ENCODE data around the gene PRRG1.
"Not testable (repeated sequence)": the region's sequence is repeated elsewhere in the genome, so short reads cannot be mapped to it uniquely, and the experiment has no call there.

PRRG1 gene

GRCh38 chrX:37349221-37350033, at the start of gene PRRG1:
Gene PRRG1, plus strand, starts transcription at chrX:37349364. Its CDS starts 56,886 bp downstream, at chrX:37406250.
- no peak for DNase-seq (ENCODE audit: low read depth in 2 of 3, low spot score in 1 of 3)

GRCh38 chrX:37302569-37302968, 46.6 kb upstream of the PRRG1 start:
- DNase-seq (ENCODE audit: low read depth in 2 of 3, low spot score in 1 of 3) = no peak

- not testable (repeated sequence) for DNase-seq (ENCODE audit: low read depth in 2 of 3, low spot score in 1 of 3)
Measured at GRCh38 chrX:37305238-37305637, 43.9 kb upstream of the PRRG1 start.

- no peak for DNase-seq (ENCODE audit: low read depth in 2 of 3, low spot score in 1 of 3)
Measured at GRCh38 chrX:37314531-37314930, 34.6 kb upstream of the PRRG1 start.

GRCh38 chrX:37315511-37316248, 33.5 kb upstream of the PRRG1 start:
- no peak for DNase-seq (ENCODE audit: low read depth in 2 of 3, low spot score in 1 of 3)

- DNase-seq (ENCODE audit: low read depth in 2 of 3, low spot score in 1 of 3) = no peak
Measured at GRCh38 chrX:37320541-37321203, 28.5 kb upstream of the PRRG1 start.

DNA sequence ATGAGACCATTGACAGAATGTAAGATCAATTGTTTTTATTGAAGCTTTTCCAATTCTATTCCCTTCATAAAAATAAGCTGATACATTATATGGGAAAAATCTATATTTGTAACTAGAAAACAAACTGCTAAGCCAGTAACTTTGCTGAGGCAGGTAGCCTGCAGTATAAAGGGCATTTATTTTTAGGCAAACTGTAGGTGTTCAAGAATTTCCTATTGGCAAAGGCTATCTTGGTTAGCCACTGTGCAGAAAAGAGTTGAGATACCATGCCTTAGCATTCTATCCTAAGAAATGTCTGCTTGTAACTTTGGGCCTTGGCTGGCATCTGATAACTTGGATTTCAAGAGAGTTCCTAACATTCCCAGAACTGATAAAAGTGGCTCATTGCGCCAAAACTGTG, 18.5 kb upstream of the PRRG1 start:
- no peak for DNase-seq (ENCODE audit: low read depth in 2 of 3, low spot score in 1 of 3)

GRCh38 chrX:37331546-37331945, 17.6 kb upstream of the PRRG1 start:
- DNase-seq (ENCODE audit: low read depth in 2 of 3, low spot score in 1 of 3) = no peak

GRCh38 chrX:37332055-37332454, 17.1 kb upstream of the PRRG1 start:
- no peak for DNase-seq (ENCODE audit: low read depth in 2 of 3, low spot score in 1 of 3)

GRCh38 chrX:37332987-37333658, 16.0 kb upstream of the PRRG1 start:
- no peak for DNase-seq (ENCODE audit: low read depth in 2 of 3, low spot score in 1 of 3)

GRCh38 chrX:37347420-37347819, 1.7 kb upstream of the PRRG1 start:
- DNase-seq (ENCODE audit: low read depth in 2 of 3, low spot score in 1 of 3) = no peak

- DNase-seq (ENCODE audit: low read depth in 2 of 3, low spot score in 1 of 3) = no peak
Measured at GRCh38 chrX:37348231-37348970, 763 bp upstream of the PRRG1 start.

GRCh38 chrX:37348971-37349220, 268 bp upstream of the PRRG1 start:
- DNase-seq (ENCODE audit: low read depth in 2 of 3, low spot score in 1 of 3) = no peak

DNA sequence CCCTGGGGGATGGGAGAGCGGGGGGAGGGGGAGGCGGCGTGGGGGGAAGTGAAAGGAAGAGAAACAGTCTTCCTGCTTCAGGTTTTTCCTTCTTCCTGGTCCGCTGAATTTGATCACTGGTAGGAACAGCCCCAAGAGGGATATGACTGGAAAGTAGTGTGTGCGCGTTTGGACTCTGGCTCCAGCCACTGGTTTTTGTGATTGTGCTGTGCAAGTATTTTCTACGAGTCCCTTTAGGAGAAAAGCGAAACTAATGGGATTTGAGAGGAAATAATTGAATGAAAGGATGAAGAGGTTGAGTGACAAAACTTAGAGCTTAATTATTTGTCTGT, 836 bp downstream of the PRRG1 start:
- DNase-seq (ENCODE audit: low read depth in 2 of 3, low spot score in 1 of 3) = no peak

- no peak for DNase-seq (ENCODE audit: low read depth in 2 of 3, low spot score in 1 of 3)
Measured at GRCh38 chrX:37353646-37354045, 4.5 kb downstream of the PRRG1 start.

DNA sequence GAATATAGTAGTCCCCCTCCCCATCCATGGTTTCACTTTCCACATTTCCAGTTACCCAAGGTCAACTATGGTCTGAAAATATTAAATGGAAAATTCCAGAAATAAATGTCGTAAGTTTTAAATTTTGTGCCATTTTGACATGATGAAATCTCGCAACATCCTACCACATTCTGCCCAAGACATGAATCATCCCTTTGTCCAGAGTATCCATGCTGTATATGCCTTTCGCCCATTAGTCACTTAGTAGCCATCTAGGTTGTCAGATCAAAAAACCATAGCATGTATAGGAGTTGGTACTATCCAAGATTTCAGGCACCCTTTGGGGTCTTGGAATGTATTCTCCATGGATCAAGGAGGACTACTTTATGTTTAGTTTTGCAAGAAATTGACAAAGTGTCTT, 8.3 kb downstream of the PRRG1 start:
- DNase-seq (ENCODE audit: low read depth in 2 of 3, low spot score in 1 of 3) = no peak

- DNase-seq (ENCODE audit: low read depth in 2 of 3, low spot score in 1 of 3) = no peak
Measured at GRCh38 chrX:37361596-37361995, 12.4 kb downstream of the PRRG1 start.

DNA sequence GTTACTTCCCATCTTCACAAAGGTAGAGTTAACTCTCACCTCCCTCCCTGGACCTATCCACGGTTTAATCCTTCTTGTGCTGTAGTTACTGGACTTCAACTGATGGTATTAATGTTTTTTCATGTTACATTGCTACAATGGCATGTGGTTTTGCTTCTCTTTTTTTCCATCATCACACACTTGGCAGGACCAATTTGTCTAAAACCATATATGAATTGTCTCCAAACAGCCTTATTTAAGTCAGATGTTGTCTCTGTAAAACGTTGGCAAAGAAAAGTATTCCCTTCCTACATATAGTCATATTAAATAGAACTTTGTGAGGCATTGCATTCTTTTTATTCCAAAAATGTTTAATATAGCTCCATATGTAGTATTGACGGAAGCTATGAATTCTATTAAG, 15.5 kb downstream of the PRRG1 start:
- DNase-seq (ENCODE audit: low read depth in 2 of 3, low spot score in 1 of 3) = no peak

DNA sequence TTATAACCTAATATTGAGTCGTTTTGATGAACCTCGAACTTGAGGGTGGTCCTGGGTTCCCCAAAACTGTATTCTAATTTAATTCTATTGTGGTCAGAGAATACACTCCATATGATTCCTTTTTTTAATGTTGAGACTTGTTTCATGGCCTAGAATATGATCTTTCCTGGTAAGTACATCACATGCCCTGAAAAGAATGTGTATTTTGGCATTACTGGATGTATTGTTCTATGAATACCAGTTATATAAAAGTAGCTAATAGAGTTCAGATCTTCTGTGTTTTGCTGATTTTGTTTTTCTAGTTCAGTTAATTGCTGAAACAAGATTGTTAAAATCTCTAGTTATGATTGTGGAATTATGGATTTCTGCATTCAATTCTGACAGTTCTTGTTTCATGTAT, 18.8 kb downstream of the PRRG1 start:
- DNase-seq (ENCODE audit: low read depth in 2 of 3, low spot score in 1 of 3) = no peak

DNA sequence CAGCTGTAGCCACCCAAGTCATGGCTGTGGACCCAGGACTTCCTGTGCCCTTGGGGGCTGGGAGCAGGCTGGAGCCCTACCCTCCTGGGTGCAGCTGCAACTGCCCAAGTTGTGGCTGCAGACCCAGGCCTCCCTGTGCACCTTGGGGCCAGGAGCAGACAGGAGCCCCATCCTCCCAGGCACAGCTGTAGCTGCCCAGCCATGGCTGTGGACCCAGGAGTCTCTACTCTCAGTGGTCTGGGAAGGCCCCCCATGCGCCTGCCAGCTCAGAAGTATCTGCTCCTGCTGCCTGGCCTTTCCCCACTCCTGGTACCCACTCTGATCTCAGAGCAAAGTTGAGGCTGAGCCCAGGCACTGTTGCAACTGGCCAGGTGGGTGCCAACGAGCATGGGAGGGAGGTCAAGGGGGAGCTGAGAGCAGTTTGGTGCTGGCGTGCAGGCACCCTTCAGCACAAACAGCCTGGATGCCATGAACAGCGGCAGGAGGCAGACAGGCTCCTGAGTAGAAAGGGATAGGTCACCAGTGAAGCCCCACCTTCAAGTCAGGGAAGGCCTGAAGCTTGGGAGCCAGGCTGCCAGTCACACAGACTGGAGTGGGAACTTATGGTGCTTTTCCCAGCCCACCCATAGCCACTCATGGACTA, 21.5 kb downstream of the PRRG1 start:
- DNase-seq (ENCODE audit: low read depth in 2 of 3, low spot score in 1 of 3) = no peak

- no peak for DNase-seq (ENCODE audit: low read depth in 2 of 3, low spot score in 1 of 3)
Measured at GRCh38 chrX:37371578-37371991, 22.4 kb downstream of the PRRG1 start.
